Ramos (cell line): Measurements from ENCODE around the gene LAMB2.

Experiments used
- in situ Hi-C: fragments of 300-500 bp; cut with MboI; formaldehyde crosslinking; loops from one replicate; pipeline ENCODE4 v1.14.3; 2022; ENCODE audit warnings: low sequenced_read_pairs; ENCODE audit not compliant: unreplicated experiment

Gene LAMB2

DNA sequence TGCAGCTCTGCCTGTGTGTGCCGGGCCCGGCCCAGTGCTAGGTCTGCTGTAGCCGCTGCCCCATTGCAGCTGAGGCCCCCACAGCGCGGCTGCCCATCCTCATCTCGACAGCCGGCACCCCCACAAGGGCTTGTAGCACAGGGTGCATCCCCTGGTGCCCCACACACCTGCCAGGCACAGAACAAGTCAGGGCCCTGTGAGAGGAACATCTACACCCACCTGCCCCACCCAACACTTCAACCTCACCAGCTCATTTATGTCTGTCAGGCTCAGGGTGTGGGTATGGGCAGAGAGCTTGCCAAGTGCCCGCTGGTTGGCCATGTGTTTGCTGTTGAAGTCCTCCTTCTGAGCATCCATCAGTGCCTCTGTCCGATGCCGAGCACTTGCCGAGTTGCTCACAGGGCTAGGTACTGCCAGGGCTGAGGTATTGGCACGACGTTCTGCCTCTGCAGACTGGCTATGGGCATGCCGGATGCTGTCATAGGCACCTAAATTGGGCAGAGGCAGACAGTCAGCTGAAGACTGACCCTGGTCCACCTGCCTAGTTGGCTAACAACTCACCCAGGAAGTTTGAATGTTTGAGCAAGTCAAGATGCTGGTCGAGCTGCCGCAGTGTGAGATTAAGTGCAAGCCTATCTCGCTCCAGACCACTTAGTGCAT is 9.8 kb downstream of the LAMB2 start:
- in situ Hi-C loops, result no loop called here

DNA sequence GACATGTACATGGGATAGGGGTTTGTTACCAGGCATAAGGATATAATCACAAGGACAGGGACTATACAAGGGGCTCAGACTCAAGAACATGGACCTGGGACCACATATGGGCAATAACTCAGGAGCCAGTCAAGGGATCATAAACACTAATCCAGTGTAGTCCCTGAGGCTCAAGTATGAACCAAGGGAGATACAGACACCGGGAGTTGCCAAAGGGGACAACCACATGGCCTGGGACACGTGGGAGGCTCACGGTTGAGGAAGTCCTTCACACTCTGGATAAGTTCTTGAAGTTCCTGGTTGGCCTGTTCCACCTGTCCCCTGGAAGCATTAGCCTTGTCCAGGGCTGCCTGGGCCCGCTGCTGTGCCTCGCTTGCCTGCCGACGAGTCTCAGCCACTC is 10.4 kb downstream of the LAMB2 start:
- in situ Hi-C loops, result no loop called here

DNA sequence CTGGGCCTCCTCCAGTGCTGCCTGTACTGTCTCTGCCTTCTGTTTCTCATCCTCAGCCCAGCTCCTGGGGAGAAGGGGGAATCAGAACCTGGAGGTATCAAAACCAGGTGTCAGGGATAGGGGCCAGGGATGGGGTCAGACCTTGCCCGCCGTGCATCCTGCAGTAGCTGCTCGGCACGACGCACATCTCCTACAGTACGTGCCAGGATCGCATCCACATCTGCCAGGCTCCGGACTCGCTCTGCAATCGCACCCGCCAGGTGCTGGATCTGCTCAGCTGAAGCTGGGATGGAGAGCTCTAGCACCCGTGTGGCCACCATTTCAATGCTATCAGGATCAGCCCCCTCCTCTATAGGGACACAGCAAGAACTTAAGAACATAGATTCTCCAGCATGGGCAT is 10.8 kb downstream of the LAMB2 start:
- in situ Hi-C loops, result no loop called here

DNA sequence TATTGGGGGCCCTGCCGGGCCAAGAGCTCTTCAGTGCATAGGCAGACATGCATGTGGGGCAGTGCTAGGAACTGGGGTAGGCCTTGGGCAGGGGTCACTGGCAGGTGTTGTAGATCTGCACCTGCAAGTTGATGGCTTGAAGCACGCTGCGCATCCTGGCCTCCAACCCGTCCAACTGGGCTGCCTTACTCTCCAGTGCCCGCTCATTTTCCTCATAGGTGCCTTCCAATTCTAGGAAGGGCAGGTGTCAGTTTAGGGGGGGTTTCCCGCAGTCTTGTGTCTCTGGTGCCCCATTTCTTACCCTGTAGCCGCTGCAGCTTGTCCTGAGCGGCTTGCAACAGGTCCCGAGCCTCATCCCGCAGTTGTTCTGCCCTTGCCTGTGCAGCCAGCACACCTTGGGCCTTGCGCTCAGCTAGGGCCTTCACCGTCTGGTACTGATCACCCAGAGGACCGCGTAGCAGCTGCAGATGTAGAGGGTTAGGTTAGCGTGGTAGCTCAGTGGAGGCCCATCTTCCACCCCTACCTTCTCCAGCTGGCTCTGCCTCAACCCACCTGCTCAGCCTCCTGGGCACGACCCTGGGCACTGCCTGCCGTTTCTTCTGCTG is 11.6 kb downstream of the LAMB2 start:
- in situ Hi-C loops, result no loop called here

DNA sequence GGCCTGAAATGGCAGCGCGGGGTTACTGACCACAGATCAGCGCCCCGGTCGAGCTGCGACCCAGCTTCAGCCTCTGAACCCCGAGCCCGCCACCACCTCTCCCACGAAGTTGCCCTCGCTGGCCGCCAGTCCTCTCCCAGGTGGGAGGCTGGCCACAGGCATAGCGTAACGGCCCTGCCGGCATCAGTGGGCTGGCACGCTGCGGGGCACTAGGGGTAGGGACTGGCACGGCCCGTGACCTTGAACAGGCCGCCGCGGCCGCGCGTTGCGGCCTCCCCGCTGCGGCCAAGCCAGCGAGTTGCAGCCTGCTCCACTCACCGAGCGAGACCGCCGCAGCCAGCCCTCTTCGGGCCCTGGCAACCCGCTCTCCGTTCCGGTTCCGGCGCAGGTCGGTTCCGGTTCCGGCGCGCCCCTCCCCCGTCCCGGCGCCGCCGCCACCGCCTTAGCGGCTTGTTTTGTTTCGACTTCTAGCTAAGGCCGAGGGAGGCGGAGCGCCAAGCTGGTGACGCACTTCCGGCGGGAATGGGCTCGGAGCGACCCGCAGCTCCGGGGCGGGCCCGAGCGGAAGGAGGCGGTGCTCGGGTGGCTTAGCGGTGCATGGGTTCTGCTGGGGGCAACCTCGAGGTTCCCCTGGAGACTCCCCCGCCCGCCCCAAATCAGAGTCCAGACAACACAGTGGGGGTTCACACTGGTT is 12.3 kb downstream of the LAMB2 start, which contains the start of gene USP19:
Gene USP19, minus strand, starts transcription at position 386 of the 694 bp plus-strand sequence. CDS start 1,678 bp downstream, outside the sequence.
- in situ Hi-C loops, result no loop called here

DNA sequence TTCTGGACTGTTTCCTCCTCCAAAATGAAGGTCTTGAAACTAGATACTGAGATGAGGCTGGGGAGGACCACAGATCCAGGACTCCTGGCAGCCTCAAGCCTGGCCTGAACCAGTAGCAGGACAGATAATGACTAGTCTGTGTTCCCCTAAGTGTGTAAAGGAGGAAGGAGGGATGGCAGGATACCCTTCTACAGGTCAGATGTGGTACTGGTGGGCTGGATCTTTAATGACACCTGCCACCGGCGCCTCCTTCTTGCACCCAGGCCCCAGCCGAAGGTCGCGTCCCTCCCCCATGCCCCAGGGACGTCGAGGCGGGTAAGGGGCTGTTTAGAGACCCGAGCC is 12.8 kb downstream of the LAMB2 start:
- in situ Hi-C loops, result no loop called here

DNA sequence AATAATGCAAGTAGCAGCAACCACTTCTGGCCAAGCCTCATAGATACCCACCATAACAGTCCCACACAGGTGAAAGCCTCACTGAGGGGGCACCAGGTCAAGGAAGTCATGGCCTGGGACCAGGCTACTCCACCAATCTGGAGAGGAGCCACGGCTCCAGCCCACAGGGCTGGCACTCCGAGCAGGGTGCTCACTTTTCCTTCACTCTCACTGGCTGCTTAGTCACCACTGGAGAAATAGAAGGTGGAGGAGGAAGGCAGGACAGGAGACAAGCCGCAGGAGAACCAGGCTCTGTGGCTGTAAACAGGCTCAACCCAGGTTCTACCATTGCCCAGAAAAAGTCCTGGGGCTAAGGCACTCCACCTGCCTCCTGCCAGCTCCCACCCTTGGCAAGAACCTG is 13.4 kb downstream of the LAMB2 start:
- in situ Hi-C loops, result no loop called here

DNA sequence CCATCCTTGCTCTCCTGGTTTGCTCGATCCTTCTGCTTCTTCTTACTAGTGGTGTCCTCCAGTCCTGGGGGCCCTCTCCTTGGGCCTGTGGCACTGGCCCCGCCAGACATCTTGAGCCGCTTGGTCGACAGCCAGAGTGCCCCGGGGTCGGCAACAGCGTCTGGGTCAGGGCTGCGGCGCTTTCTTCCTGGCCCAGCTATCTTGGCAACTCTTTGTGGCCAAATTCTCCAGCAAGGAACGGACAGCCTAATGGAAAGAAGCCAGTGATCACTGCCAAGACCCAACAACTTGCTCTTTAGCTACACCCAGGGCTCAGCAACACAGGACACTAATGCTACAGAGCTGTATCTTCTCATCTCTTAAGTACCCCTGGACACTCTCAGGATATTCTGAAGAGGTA is 13.8 kb downstream of the LAMB2 start:
- in situ Hi-C loops, result no loop called here

DNA sequence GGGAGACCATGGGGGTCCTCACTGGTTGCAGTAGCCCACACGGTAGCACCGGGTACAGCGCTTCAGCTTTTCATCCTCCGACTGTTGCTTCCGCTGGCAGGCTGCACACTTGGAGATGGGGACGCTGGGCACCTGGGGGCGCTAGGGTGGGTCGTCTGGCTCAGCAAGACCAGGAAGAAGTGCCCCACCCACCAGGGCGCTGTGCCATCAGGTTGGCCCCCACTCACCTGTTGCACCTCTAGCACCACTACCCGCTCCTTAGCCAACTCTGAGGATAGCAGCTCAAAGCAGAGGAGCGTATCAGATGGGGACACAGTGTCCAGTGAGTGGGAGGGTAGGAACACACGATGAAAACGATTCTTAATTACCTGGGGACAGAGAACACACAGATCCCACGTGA is 20.6 kb downstream of the LAMB2 start:
- in situ Hi-C loops, result no loop called here

DNA sequence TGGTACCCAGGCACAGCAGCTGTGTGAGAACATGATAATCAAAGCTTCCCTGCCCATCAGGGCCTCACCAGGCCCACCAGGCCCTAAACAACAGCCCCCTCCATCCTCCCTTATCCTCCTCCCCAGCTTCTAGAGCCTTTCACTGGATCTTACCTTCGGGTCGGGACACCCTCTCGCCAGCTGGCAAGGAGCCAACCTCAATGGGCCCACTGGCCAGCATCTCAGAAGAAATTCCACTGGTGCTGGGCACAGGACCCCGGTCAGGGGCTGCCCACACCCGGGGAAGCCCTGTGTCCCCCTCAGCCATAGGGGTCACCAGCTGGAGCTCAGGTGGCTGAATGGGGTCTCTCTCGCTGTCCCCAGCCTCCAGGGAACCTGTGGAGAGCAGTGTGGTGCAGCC is 21.5 kb downstream of the LAMB2 start:
- in situ Hi-C loops, result no loop called here

DNA sequence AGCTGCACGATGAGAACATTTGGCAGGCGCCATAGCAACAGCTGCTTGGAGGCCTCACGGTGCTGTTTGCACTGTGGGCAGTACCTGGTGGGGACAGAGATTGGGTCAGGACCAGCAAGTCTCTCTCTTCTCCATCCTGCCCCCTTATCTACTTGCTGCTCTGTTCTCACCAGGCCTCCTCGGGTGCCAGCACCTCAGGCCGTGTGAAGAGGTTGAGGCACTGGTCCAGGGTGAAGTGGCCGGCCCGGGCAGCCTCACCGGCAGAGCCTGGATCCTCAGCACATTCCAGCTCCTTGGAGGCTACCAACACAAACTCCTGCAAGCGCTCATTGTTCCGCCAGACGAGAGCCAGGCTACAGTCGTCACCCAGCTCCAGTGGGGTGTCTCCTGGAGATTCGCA is 22.1 kb downstream of the LAMB2 start:
- in situ Hi-C loops, result no loop called here

DNA sequence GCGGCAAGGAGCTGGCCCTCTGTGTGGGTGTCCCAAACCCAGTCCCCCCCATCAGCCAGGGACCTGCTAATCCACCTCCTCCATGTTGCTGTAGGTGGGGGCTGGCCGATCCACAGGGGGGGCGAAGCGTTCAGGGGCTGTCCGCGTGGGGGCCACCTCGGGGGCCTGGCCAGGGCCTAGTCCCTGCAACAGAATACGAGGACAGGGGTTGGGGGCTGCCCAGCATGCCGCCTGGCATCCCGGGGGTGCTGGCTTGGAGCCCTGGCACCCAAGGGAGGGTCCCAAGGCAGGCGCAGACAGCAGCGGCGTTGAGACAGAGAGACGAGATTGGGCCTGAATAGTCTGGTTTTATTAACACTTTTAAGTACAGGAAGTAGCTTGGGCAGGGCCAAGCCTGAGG is 24.5 kb downstream of the LAMB2 start:
- in situ Hi-C loops, result no loop called here

DNA sequence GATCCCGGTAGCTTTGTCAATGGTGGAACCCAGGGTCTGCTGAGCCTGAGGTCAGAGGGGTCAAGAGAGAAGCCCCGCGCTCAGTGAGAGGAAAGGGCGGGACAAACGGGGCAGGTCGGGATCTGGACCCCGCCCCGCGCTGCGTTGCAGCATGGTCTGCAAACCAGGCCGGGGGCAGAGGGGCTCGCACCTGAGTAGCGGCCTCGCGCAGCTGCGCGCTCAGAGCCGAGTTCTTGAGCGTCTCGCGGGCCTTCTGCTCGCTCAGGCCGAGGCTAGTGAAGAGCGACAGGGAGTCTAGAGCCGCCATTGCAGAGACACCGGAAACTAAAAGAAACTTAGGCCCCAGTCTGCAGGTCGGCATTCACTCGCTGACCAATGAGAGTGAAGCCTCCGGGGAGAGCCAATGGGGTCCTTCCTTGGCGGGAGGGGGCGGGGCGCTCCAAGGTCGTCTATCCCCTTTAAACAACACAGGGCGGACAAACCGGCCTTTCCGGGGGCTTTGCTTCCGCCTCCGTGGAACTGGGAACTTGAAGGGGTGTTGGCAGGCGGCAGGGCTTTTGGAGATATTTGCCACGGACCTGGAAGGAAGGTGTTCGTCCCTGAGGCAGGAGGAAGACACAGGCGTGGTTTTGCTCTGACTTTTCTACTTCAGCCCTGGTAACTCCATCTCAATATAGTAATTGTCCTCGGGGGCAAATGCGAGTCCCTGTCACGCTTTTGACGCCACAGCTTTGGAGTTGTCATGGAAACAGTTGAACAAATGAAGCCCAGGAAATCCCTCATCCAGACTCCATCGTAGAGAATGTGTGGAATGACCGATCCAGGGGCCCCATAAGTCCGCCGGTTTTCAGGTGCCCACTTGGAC is 28.2 kb downstream of the LAMB2 start, which contains the start of gene QARS1:
Gene QARS1, minus strand, starts transcription at position 331 of the 865 bp plus-strand sequence. Its CDS starts 24 bp downstream, at position 307.
- in situ Hi-C loops, result no loop called here

DNA sequence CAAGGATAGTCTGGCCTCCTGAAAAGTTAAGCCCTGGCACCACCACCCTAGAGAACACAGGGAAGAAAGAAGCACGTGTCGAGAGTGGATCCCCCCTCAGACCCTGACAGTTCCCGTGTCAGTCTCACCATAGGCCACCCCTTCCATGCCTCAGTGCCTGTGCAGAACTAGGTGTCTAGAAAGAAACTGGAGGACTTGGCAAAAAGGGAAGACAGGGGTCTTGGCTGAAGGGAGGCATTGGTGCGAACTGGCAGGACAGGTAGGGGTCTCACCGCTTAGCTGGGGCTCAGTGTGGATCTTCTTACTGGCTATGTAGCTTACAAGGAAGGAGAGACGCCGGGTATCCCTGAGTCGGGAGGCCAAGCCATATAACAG is 28.8 kb downstream of the LAMB2 start:
- in situ Hi-C loops, result no loop called here

DNA sequence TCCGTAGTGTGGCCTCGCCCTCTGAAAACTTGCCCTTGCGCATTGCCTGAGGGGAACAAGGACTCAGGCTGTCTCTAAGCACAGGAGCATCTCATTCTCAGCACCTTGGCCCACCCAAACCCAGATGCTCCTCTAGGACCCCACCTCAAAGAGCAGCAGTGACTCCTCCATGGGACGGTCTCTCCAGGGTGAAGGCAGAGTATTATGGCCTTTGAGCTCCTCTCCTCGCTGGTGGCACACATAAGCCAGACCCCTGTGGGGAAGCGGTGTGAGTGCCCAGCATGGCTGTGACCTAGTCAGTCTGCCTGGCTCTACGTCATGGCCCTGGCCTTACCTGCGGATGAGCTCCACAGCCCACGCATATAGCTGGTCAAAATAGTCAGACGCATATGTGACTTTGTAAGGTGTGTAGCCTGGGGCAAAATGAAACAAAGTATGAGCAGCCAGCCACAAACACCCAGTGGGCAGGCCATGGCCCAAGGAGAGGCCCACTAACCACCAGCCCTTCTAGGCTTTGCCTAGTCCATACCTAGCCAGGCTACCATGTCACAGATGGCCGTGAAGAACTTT is 32.7 kb downstream of the LAMB2 start:
- in situ Hi-C loops, result no loop called here

DNA sequence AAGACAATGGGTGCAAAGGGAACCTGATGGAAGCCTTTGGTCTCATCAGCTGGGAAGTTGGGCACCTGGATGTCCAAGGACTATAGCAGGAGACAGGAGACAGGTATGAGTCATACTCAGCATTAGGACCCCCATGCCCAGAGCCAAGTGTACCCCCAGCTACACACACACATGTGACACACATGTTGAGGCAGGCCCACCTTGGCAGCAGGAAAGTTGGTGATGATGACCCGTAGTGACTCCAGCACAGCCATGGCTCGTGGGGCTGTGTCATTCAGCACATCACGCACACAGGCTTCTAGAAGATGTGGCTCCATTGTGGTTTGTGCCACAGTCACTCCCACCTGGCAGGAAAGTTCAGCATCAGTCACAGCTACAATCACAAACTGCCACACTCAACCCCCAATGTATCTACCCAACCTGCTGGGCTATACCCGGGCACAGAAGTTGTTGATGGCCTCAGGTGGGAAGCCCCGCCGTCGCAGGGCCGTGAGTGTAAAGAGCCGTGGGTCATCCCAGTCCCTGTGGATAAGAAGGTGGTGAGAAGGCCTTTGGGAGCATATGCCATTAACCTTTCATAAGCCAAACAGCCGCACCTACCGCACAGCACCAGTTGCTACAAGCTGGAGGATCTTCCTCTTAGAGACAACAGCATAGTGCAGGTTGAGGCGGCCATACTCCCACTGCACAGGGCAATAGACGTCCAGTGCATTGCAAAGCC is 33.8 kb downstream of the LAMB2 start:
- in situ Hi-C loops, result no loop called here

DNA sequence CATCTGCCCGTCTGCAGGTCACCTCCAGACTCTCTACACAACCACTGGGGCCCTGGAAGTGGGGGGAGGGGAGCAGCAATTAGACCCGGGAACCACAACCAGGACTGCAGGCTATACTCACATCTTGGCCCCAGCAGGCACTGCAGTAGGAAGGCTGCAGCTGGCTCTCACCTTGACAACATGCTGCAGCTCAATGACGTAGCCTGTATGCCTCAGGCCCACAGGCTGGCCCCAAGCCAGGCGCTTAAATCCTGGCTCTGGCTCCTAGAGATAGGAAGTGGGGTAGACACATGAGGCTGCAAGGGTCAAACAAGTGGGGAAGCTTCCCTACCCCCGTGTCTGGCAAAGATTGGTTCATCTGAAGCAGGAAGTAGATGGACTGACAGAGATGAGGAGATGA is 34.4 kb downstream of the LAMB2 start:
- in situ Hi-C loops, result no loop called here

DNA sequence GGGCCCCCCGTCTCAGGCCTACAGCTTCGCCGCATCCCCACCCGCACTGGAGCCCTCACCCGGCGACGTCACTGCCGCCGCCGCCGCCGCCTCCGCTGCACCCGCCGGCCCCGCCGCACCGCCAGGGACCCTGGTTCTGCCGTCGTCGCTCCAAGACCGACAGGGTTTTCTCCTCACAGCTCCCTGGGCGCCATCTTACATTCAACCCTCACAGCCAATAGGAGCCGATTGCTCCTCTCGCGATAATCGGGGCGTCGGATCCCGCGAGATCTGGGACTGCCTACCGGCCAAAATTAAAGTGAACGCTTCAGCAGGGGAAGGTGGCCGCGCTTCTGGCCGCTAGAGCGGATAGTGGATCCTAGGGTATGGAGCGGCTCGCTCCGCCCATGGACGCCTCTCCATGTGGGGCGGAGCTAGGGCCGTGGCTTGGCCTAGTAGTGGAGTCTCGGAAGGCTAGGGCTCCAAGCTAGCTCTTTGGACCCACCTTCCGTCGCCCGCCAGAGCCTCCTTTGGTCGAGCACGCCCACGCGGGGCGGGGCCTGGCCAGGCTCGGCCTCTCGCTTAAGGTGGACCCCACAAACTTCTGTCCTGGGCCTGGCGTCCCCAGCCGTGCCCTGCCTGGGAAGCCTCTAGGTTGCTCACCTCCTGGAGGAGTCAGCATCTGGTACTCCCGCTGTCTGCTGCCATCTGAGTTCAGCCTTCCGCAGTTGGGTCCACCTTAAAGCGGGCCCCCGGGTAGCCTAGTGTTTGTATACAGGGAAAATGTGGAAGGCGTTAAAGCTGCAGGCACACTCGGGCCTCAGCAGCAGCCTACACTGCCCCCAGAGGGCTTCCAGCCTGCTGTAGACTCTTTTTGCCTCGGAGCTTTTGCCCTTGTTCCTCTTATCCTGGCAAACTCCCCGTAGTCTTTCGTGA is 38.7 kb downstream of the LAMB2 start, which contains the start of gene QRICH1:
Gene QRICH1, minus strand, starts transcription at position 219 of the 915 bp plus-strand sequence. CDS start 17,054 bp downstream, outside the sequence.
- in situ Hi-C loops, result no loop called here
